ENCODE measurements around the gene NOC2L.

NOC2L gene

DNA sequence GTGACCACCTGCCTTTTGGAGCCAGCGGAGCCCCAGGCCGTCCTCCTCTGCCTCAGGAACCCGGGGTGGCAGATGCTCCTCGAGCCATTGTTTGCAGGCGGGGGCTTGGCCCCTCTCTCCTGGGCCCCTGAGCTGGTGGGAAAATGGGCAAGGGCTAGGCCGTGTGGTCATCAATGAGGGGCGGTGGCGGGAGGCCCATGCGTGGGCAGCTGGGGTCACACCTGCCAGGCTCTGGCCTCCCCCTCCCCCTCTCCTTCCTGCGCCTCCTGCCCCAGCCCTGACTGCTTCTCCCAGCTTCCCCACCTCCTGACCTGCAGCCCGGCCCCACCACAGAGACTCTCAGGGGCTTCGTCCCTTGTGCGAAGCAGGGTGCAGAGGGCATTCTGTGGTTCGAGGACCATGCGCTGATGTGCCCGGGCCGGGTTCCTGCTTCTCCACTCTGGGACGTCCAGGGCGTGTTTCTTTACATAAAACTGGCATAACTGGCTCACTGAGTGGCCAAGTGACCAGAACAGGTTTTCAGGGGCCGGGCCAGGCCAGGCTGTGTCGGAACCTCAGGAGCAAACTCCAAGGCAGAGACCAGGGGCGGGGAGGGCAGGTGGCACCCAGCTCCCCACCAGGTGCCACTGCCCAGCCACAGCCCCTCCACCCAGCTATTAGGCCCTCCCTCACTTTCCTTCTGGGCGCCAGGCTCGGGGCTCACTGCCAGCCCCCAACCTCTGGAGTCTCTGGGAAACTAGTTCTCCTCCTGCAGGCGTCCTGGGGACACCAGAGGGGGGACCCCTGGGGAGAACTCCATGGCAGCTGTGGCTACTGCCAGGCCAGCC is 26.1 kb downstream of the NOC2L start:
- in situ Hi-C loops (cut with MboI; ENCODE audit: low sequenced_read_pairs): no loop called here

GRCh38 chr1:932173-932510 is 26.9 kb downstream of the NOC2L start:
- in situ Hi-C loops (cut with MboI; ENCODE audit: low sequenced_read_pairs): no loop called here

- in situ Hi-C loops (cut with MboI; ENCODE audit: low sequenced_read_pairs): no loop called here
These were observed 27.5 kb downstream of the NOC2L start for GRCh38 chr1:931380-932172.

GRCh38 chr1:930633-931138 is 28.4 kb downstream of the NOC2L start:
- in situ Hi-C loops (cut with MboI; ENCODE audit: low sequenced_read_pairs): no loop called here

DNA sequence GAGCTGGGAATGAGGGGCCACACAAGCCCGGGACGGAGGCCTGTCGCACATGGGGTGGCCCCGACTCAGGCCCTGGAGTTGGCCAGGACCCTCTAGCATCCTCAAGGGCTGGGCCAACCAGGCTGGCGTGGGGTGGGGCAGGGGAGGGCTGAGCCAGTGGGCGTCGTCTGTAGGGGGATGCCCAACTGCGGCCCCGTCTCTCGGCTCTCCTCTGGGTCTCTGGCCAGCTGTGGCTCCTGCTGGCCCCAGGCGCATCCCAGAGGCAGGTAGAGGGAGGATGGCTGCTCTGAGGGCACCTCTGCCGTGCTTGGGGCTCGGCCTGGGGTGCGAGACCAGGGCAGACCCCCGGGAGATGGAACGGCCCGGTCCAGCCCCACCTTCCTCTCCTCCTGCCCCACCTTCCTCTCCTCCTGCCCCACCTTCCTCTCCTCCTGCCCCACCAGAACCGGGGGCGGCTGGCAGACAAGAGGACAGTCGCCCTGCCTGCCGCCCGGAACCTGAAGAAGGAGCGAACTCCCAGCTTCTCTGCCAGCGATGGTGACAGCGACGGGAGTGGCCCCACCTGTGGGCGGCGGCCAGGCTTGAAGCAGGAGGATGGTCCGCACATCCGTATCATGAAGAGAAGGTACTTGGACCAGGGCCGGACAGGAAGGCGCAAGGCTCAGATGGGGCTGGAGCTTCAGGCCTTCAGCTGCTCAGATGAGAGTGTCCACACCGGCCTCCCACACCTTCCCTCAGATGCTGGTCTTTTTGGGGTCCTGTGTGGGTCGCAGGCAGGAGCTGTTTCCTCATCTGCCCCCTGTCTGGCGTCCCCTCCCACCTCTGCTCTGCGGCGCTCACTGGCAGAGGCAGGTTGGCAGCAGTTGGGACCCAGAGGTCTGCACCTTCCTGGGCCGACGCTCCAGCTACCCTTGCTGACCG is 29.1 kb downstream of the NOC2L start:
- in situ Hi-C loops (cut with MboI; ENCODE audit: low sequenced_read_pairs): no loop called here

GRCh38 chr1:928825-929661 is 30.0 kb downstream of the NOC2L start:
- in situ Hi-C loops (cut with MboI; ENCODE audit: low sequenced_read_pairs): no loop called here

- in situ Hi-C loops (cut with MboI; ENCODE audit: low sequenced_read_pairs): no loop called here
These were observed 31.3 kb downstream of the NOC2L start for GRCh38 chr1:927748-928147.

- in situ Hi-C loops (cut with MboI; ENCODE audit: low sequenced_read_pairs): no loop called here
These were observed 31.8 kb downstream of the NOC2L start for GRCh38 chr1:927234-927633.

DNA sequence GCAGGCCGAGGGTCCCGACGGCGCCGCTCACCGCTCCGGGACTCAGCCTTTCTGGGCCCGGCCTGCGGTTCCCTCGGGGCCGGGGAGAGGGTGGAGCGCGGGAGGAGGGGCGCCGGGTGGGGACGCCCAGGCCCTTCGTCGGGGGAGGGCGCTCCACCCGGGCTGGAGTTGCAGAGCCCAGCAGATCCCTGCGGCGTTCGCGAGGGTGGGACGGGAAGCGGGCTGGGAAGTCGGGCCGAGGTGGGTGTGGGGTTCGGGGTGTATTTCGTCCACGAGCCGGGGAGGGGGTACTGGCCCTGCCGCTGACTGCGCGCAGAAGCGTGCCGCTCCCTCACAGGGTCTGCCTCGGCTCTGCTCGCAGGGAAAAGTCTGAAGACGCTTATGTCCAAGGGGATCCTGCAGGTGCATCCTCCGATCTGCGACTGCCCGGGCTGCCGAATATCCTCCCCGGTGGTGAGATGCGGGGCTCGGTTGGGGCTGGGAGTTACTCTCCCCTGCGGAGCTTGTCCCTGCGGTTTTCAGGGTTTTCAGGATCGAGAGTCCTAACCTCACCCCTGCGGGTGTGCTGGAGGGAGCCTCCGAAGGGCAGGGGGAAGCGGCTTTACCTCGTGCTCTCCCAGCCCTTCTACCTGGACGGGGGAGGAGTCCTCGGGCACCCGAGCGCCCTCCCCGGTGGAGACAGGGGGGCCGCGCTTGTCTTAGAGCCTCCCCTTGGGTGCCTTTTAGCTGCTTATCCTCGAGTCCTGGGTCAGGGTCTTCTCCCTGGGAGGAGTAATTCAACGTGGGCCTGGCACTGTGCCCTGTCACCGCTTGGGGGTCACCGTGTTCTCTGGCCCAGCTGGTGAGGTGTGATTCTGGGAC is 33.3 kb downstream of the NOC2L start:
- in situ Hi-C loops (cut with MboI; ENCODE audit: low sequenced_read_pairs): no loop called here

GRCh38 chr1:924656-925560 is 34.1 kb downstream of the NOC2L start:
- in situ Hi-C loops (cut with MboI; ENCODE audit: low sequenced_read_pairs): no loop called here

DNA sequence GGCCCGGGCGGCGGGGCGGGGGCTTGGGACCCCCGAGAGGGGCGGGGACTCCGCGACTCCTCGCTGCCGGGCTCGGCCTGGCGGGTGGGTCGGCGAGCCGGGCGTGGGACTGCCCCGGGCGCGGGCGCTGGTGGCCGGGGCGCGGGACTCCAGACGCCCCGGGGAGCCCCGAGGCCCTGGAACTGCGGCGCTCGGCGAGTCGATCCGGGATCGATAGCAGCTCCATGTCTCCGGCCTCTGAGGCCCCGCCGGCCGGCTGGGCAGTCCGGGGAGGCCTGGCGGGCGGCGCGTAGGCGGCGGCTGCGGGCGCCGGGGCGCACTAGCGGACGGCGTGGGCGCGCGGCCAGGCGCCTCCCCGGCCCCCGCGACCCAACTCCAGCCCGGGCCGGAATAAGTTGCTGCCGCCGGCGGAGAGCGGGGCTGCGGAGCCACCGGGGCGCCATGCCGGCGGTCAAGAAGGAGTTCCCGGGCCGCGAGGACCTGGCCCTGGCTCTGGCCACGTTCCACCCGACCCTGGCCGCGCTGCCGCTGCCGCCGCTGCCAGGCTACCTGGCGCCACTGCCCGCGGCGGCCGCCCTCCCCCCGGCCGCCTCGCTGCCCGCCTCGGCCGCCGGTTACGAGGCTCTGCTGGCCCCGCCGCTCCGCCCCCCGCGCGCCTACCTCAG is 34.9 kb downstream of the NOC2L start:
- in situ Hi-C loops (cut with MboI; ENCODE audit: low sequenced_read_pairs): no loop called here

- in situ Hi-C loops (cut with MboI; ENCODE audit: low sequenced_read_pairs): no loop called here
These were observed 35.7 kb downstream of the NOC2L start, which contains the start of gene SAMD11 for GRCh38 chr1:923131-923990. TSS of gene SAMD11 (plus strand) at chr1:923923. CDS start at chr1:924432, 509 bp downstream.

GRCh38 chr1:921011-921837 is 37.8 kb downstream of the NOC2L start:
- in situ Hi-C loops (cut with MboI; ENCODE audit: low sequenced_read_pairs): no loop called here

GRCh38 chr1:920521-920920 is 38.5 kb downstream of the NOC2L start:
- in situ Hi-C loops (cut with MboI; ENCODE audit: low sequenced_read_pairs): no loop called here

GRCh38 chr1:920010-920409 is 39.0 kb downstream of the NOC2L start:
- in situ Hi-C loops (cut with MboI; ENCODE audit: low sequenced_read_pairs): no loop called here

All from HL-60/S4 treated with phorbol 12-myristate 13-acetate at 8.2 ng/mL for 4 days and 3 days (cell line).